HepG2 (cell line): ENCODE results near the gene RBBP8NL. TPM values are rescaled to one million over a fixed set of nuclear protein-coding genes. Genes with fewer than 3 reads are reported as not detected.

Experiments used
- CEBPB ChIP-seq: IDR thresholded peaks from 2 replicates; pipeline ENCODE4 v1.6.1; 2011; ENCODE audit warnings: low read depth, low read length, improper control_type of control experiment, borderline replicate concordance
- CHD4 ChIP-seq: fragments of 200-600 bp; sonication (generic); IDR thresholded peaks from 2 replicates; pipeline ENCODE4 v1.7.0; 2017; ENCODE audit warnings: mild to moderate bottlenecking, low read length, borderline replicate concordance
- HNRNPL ChIP-seq: fragments of 200-400 bp; formaldehyde crosslinking; IDR thresholded peaks from 2 replicates; pipeline ENCODE4 v1.6.1; 2017; ENCODE audit warnings: mild to moderate bottlenecking, low read depth, low read length
- HOXD1 ChIP-seq: sonication (generic); formaldehyde crosslinking; IDR thresholded peaks from 2 replicates; pipeline ENCODE4 v1.5.0; 2020; ENCODE audit warnings: missing genetic modification reagents
- KLF12 ChIP-seq: sonication (generic); formaldehyde crosslinking; IDR thresholded peaks from 2 replicates; pipeline ENCODE4 v1.4.0; 2020; ENCODE audit warnings: missing genetic modification reagents, borderline replicate concordance
- MBNL3 ChIP-seq: fragments of 250-450 bp; sonication (Bioruptor Pico); conservative IDR thresholded peaks from 2 replicates; pipeline ENCODE4 v1.8.0; 2022; ENCODE audit warnings: mild to moderate bottlenecking, inconsistent platforms
- PAF1 ChIP-seq: IDR thresholded peaks from 2 replicates; pipeline ENCODE4 v1.6.1; 2016; ENCODE audit warnings: missing genetic modification reagents, missing compliant biosample characterization
- PAX8 ChIP-seq: sonication (generic); formaldehyde crosslinking; IDR thresholded peaks from 2 replicates; pipeline ENCODE4 v1.8.0; 2022; ENCODE audit warnings: mild to moderate bottlenecking, missing genetic modification reagents, borderline replicate concordance
- PHF20 ChIP-seq: sonication (generic); formaldehyde crosslinking; IDR thresholded peaks from 2 replicates; pipeline ENCODE4 v1.5.0; 2020; ENCODE audit warnings: mild to moderate bottlenecking, missing genetic modification reagents
- PPARG ChIP-seq: conservative IDR thresholded peaks from 2 replicates; pipeline ENCODE4 v1.6.1; 2016; ENCODE audit warnings: missing biosample characterization, missing genetic modification reagents
- SSRP1 ChIP-seq: IDR thresholded peaks from 2 replicates; pipeline ENCODE4 v1.6.1; 2016; ENCODE audit warnings: control low read depth
- XBP1 ChIP-seq: sonication (generic); formaldehyde crosslinking; IDR thresholded peaks from 2 replicates; pipeline ENCODE4 v1.5.0; 2020; ENCODE audit warnings: missing genetic modification reagents
- ZBTB20 ChIP-seq: sonication (generic); formaldehyde crosslinking; IDR thresholded peaks from 2 replicates; pipeline ENCODE4 v1.8.1; 2023; ENCODE audit warnings: missing genetic modification reagents, low read depth, mild to moderate bottlenecking, borderline replicate concordance
- ZMYM2 ChIP-seq: sonication (generic); formaldehyde crosslinking; IDR thresholded peaks from 2 replicates; pipeline ENCODE4 v1.8.0; 2022; ENCODE audit warnings: mild to moderate bottlenecking, missing genetic modification reagents
- ZNF253 ChIP-seq: sonication (generic); formaldehyde crosslinking; IDR thresholded peaks from 2 replicates; pipeline ENCODE4 v1.8.0; 2022; ENCODE audit warnings: mild to moderate bottlenecking, missing genetic modification reagents, borderline replicate concordance
- ZNF343 ChIP-seq: sonication (generic); formaldehyde crosslinking; IDR thresholded peaks from 2 replicates; pipeline ENCODE4 v1.4.0; 2020; ENCODE audit warnings: mild to moderate bottlenecking, missing genetic modification reagents
- ZNF44 ChIP-seq: sonication (generic); formaldehyde crosslinking; IDR thresholded peaks from 2 replicates; pipeline ENCODE4 v1.5.1; 2020; ENCODE audit warnings: mild to moderate bottlenecking, missing genetic modification reagents
- ZNF598 ChIP-seq: sonication (generic); formaldehyde crosslinking; IDR thresholded peaks from 2 replicates; pipeline ENCODE4 v1.5.1; 2020; ENCODE audit warnings: mild to moderate bottlenecking, missing genetic modification reagents, borderline replicate concordance
- ZNF7 ChIP-seq: IDR thresholded peaks from 2 replicates; pipeline ENCODE4 v1.6.1; 2016; ENCODE audit warnings: missing biosample characterization, missing genetic modification reagents
- polyA plus RNA-seq, 8 experiments: library from polyadenylated mRNA; depleted of rRNA in 3 of 8; stranded (reverse) in 7 of 8; unstranded in 1 of 8; fragments of >200 nt; fragmentation: Illumina TruSeq in 4 of 8; extraction: Trizol in 4 of 8; gene quantifications; 2 replicates each; pipeline versions ENCODE4 v1.2.1 to v1.2.3, GENCODE V29; 2011 to 2016; ENCODE audit warnings: low read depth in 4 of 8, missing spikeins in 1 of 8, mixed read lengths in 1 of 8; ENCODE audit not compliant: insufficient read depth in 1 of 8
- total RNA-seq, 5 experiments: library from RNA; depleted of rRNA; stranded (reverse); fragments of >200 nt; fragmentation: Illumina TruSeq; extraction: Trizol; gene quantifications; 2 replicates each; pipeline ENCODE4 v1.2.3, GENCODE V29; 2016; ENCODE audit warnings: low read depth in 1 of 5
- TF ChIP-seq, protein P1 (sequence below): IDR thresholded peaks from 2 replicates; pipeline ENCODE4 v1.6.1; 2012; ENCODE audit warnings: inconsistent platforms
- TF ChIP-seq, protein P2 (sequence below): sonication (generic); formaldehyde crosslinking; IDR thresholded peaks from 2 replicates; pipeline ENCODE4 v1.9.0; 2021; ENCODE audit warnings: missing genetic modification reagents, borderline replicate concordance
- TF ChIP-seq, protein P3 (sequence below): sonication (generic); formaldehyde crosslinking; IDR thresholded peaks from 2 replicates; pipeline ENCODE4 v1.5.0; 2020; ENCODE audit warnings: missing genetic modification reagents, mild to moderate bottlenecking, borderline replicate concordance
- TF ChIP-seq, protein P4 (sequence below): sonication (generic); formaldehyde crosslinking; IDR thresholded peaks from 2 replicates; pipeline ENCODE4 v1.4.0; 2020; ENCODE audit warnings: low read depth, mild to moderate bottlenecking, missing genetic modification reagents
- TF ChIP-seq, protein P5 (sequence below): sonication (generic); formaldehyde crosslinking; IDR thresholded peaks from 2 replicates; pipeline ENCODE4 v1.4.0; 2020; ENCODE audit warnings: missing genetic modification reagents

RBBP8NL gene
- total and polyA plus RNA-seq, 2 of the 13 experiments (the other 11 are each of a cell fraction or from before 2014, with no cell fraction given): 0.69 to 0.86 TPM

DNA sequence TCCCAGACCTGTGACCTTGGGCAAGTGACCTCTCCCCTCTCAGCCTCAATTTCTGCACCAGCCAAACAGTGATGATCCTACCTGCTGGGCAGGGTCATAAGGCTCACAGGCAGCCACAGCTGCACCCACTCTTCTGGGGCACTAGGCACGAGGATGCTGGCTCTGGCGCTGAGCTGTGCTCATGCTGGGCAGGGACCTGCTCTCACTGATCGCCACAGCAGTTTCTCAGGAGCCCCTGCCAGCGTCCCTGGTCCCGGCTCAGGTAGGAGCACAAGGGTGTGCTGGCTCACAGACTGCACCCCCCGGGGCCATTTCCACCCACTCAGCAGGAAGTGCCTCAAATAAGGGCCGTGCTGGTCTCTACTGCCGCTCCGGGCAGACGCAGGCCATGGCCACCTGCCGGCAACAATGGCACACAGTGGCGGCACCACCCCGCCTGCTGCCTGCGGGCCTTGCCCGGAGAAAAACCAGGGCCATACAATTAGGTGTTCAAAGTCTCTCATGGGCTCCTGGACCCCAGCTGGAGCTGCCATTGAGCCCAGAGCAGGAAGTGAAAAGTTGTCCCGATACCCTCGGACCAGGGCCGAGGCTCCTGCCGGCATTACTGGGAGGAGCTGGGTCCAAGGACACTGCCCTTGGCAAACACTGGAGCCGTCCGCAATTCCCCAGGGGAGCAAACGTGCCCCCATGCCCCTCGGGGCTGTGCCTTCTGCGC is 15.7 kb downstream of the RBBP8NL start (continued):
- TF ChIP-seq, protein P1, sequence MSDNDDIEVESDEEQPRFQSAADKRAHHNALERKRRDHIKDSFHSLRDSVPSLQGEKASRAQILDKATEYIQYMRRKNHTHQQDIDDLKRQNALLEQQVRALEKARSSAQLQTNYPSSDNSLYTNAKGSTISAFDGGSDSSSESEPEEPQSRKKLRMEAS: peak; percentile 77
- TF ChIP-seq KLF12 (no peak), ZBTB20 (CRISPR knock-in tag) (no peak), CHD4 (no peak), ZNF598 (CRISPR knock-in tag) (no peak), SSRP1 (CRISPR knock-in tag) (no peak), PAF1 (CRISPR knock-in tag) (no peak), ZMYM2 (CRISPR knock-in tag) (no peak), CEBPB (no peak), ZNF343 (CRISPR knock-in tag) (peak; percentile 35; the same call in 1 of the 2 replicates), ZNF253 (CRISPR knock-in tag) (no peak), PAX8 (CRISPR knock-in tag) (no peak; the same call in 1 of the 2 replicates), HOXD1 (CRISPR knock-in tag) (no peak), ZNF44 (no peak), MBNL3 (CRISPR knock-in tag) (no peak), ZNF7 (CRISPR knock-in tag) (no peak; the same call in 1 of the 2 replicates), XBP1 (no peak), PPARG (CRISPR knock-in tag) (peak; percentile 56; the same call in 1 of the 2 replicates), HNRNPL (peak; percentile 99), PHF20 (CRISPR knock-in tag) (peak; percentile 27; the same call in 1 of the 2 replicates)
- TF ChIP-seq, protein P2, sequence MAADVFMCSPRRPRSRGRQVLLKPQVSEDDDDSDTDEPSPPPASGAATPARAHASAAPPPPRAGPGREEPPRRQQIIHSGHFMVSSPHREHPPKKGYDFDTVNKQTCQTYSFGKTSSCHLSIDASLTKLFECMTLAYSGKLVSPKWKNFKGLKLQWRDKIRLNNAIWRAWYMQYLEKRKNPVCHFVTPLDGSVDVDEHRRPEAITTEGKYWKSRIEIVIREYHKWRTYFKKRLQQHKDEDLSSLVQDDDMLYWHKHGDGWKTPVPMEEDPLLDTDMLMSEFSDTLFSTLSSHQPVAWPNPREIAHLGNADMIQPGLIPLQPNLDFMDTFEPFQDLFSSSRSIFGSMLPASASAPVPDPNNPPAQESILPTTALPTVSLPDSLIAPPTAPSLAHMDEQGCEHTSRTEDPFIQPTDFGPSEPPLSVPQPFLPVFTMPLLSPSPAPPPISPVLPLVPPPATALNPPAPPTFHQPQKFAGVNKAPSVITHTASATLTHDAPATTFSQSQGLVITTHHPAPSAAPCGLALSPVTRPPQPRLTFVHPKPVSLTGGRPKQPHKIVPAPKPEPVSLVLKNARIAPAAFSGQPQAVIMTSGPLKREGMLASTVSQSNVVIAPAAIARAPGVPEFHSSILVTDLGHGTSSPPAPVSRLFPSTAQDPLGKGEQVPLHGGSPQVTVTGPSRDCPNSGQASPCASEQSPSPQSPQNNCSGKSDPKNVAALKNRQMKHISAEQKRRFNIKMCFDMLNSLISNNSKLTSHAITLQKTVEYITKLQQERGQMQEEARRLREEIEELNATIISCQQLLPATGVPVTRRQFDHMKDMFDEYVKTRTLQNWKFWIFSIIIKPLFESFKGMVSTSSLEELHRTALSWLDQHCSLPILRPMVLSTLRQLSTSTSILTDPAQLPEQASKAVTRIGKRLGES: no peak
- TF ChIP-seq, protein P3, sequence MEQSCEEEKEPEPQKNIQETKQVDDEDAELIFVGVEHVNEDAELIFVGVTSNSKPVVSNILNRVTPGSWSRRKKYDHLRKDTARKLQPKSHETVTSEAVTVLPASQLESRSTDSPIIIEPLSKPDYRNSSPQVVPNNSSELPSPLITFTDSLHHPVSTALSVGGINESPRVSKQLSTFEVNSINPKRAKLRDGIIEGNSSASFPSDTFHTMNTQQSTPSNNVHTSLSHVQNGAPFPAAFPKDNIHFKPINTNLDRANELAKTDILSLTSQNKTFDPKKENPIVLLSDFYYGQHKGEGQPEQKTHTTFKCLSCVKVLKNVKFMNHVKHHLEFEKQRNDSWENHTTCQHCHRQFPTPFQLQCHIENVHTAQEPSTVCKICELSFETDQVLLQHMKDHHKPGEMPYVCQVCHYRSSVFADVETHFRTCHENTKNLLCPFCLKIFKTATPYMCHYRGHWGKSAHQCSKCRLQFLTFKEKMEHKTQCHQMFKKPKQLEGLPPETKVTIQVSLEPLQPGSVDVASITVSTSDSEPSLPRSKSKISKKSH (CRISPR knock-in tag): peak; percentile 61
- TF ChIP-seq, protein P4, sequence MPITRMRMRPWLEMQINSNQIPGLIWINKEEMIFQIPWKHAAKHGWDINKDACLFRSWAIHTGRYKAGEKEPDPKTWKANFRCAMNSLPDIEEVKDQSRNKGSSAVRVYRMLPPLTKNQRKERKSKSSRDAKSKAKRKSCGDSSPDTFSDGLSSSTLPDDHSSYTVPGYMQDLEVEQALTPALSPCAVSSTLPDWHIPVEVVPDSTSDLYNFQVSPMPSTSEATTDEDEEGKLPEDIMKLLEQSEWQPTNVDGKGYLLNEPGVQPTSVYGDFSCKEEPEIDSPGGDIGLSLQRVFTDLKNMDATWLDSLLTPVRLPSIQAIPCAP: no peak
- TF ChIP-seq, protein P5, sequence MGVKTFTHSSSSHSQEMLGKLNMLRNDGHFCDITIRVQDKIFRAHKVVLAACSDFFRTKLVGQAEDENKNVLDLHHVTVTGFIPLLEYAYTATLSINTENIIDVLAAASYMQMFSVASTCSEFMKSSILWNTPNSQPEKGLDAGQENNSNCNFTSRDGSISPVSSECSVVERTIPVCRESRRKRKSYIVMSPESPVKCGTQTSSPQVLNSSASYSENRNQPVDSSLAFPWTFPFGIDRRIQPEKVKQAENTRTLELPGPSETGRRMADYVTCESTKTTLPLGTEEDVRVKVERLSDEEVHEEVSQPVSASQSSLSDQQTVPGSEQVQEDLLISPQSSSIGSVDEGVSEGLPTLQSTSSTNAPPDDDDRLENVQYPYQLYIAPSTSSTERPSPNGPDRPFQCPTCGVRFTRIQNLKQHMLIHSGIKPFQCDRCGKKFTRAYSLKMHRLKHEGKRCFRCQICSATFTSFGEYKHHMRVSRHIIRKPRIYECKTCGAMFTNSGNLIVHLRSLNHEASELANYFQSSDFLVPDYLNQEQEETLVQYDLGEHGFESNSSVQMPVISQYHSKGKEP (CRISPR knock-in tag): no peak
